GM18867 (cell line): Measurements from ENCODE around the gene SYDE2.
A peak's percentile ranks its signal among the peaks of the same experiment; 100 is the strongest.
"Not testable (repeated sequence)": the region's sequence is repeated elsewhere in the genome, so short reads cannot be mapped to it uniquely, and the experiment has no call there.

Source experiments
- ATAC-seq: cut with Tn5 transposase; IDR thresholded peaks from one replicate; pipeline ENCODE4 v1.9.1; 2021; ENCODE audit warnings: mild to moderate bottlenecking, moderate library complexity; ENCODE audit not compliant: unreplicated experiment

SYDE2 gene

GRCh38 chr1:85171721-85172120, 29.1 kb downstream of the SYDE2 start:
- no peak for ATAC-seq

GRCh38 chr1:85168884-85169283, 31.9 kb downstream of the SYDE2 start:
- ATAC-seq, result no peak

- ATAC-seq, result no peak
Observed at GRCh38 chr1:85166351-85166750, 34.5 kb downstream of the SYDE2 start.

GRCh38 chr1:85158910-85159309, 41.9 kb downstream of the SYDE2 start:
- no peak for ATAC-seq

GRCh38 chr1:85157436-85157835, 43.4 kb downstream of the SYDE2 start:
- no peak for ATAC-seq

GRCh38 chr1:85153149-85153891, 47.5 kb downstream of the SYDE2 start:
- peak; percentile 83 for ATAC-seq

- no peak for ATAC-seq
Observed at GRCh38 chr1:85151446-85151845, 49.4 kb downstream of the SYDE2 start.

- ATAC-seq, result no peak
Observed at GRCh38 chr1:85149805-85150204, 51.0 kb downstream of the SYDE2 start.

- ATAC-seq, result peak; percentile 89
Observed at GRCh38 chr1:85148524-85149250, 52.1 kb downstream of the SYDE2 start.

GRCh38 chr1:85146972-85147359, 53.9 kb downstream of the SYDE2 start:
- ATAC-seq, result no peak

- ATAC-seq, result not testable (repeated sequence)
Observed at GRCh38 chr1:85146298-85146971, 54.4 kb downstream of the SYDE2 start.

- no peak for ATAC-seq
Observed at GRCh38 chr1:85144351-85144750, 56.5 kb downstream of the SYDE2 start.

- no peak for ATAC-seq
Observed at GRCh38 chr1:85142753-85143152, 58.1 kb downstream of the SYDE2 start.

- not testable (repeated sequence) for ATAC-seq
Observed at GRCh38 chr1:85138439-85138838, 62.4 kb downstream of the SYDE2 start.

- ATAC-seq, result no peak
Observed at GRCh38 chr1:85137660-85138059, 63.2 kb downstream of the SYDE2 start.

- no peak for ATAC-seq
Observed at GRCh38 chr1:85135392-85135798, 65.4 kb downstream of the SYDE2 start.

GRCh38 chr1:85134583-85135391, 66.0 kb downstream of the SYDE2 start:
- ATAC-seq, result no peak

- no peak for ATAC-seq
Observed at GRCh38 chr1:85133565-85134159, 67.2 kb downstream of the SYDE2 start.

- ATAC-seq, result no peak
Observed at GRCh38 chr1:85132078-85132720, 68.6 kb downstream of the SYDE2 start.

GRCh38 chr1:85128316-85128715, 72.5 kb downstream of the SYDE2 start:
- no peak for ATAC-seq
